Astrocyte (in vitro differentiated cells and primary cell): ENCODE data around the gene ARHGAP9. TPM values are rescaled to one million over a fixed set of nuclear protein-coding genes. Genes with fewer than 3 reads are reported as not detected.
A peak's percentile ranks its signal among the peaks of the same experiment; 100 is the strongest.

Experiments
- DNase-seq: peaks from one replicate; pipeline ENCODE4 v3.0.0-alpha.2; 2010; ENCODE audit warnings: low read depth
- FAIRE-seq: peaks from 2 replicates; lab custom pipeline; 2011; peaks lifted over from hg19 to GRCh38; lab: Jason Lieb, UNC
- H2AFZ ChIP-seq: 2 replicates; pipeline ENCODE4 v1.6.0; 2012; ENCODE audit warnings: low read depth, low read length, inconsistent platforms
- H3K27ac ChIP-seq: 2 replicates; pipeline ENCODE4 v1.5.1; 2011; ENCODE audit warnings: low read depth, low read length, inconsistent platforms
- H3K27me3 ChIP-seq: 2 replicates; pipeline ENCODE4 v1.6.0; 2011; ENCODE audit warnings: low read length, inconsistent platforms; ENCODE audit not compliant: insufficient read depth
- H3K36me3 ChIP-seq: 2 replicates; pipeline ENCODE4 v1.5.1; 2011; ENCODE audit warnings: low read length, inconsistent platforms; ENCODE audit not compliant: insufficient read depth
- H3K4me1 ChIP-seq: 2 replicates; pipeline ENCODE4 v1.5.1; 2011; ENCODE audit warnings: low read length, inconsistent platforms; ENCODE audit not compliant: insufficient read depth
- H3K4me2 ChIP-seq: 2 replicates; pipeline ENCODE4 v1.6.0; 2012; ENCODE audit warnings: low read length, inconsistent platforms
- H3K4me3 ChIP-seq: 2 replicates; pipeline ENCODE4 v1.5.1; 2011; ENCODE audit warnings: low read depth, mild to moderate bottlenecking, low read length, inconsistent platforms; ENCODE audit not compliant: insufficient read depth
- H3K79me2 ChIP-seq: 2 replicates; pipeline ENCODE4 v1.6.0; 2012; ENCODE audit warnings: mild to moderate bottlenecking, low read length, inconsistent platforms; ENCODE audit not compliant: insufficient read depth
- H3K9ac ChIP-seq: 2 replicates; pipeline ENCODE4 v1.6.0; 2012; ENCODE audit warnings: mild to moderate bottlenecking, low read length, inconsistent platforms
- H3K9me3 ChIP-seq: 2 replicates; pipeline ENCODE4 v1.5.1; 2012; ENCODE audit warnings: low read depth, mild to moderate bottlenecking, low read length, inconsistent platforms; ENCODE audit not compliant: insufficient read depth
- H4K20me1 ChIP-seq: 2 replicates; pipeline ENCODE4 v1.6.0; 2012; ENCODE audit warnings: low read length, inconsistent platforms; ENCODE audit not compliant: insufficient read depth
- H3K27ac Mint-ChIP-seq: one replicate; pipeline ENCODE4 v1.8.0; 2021; ENCODE audit warnings: mild to moderate bottlenecking, mixed read lengths; ENCODE audit not compliant: unreplicated experiment
- H3K27me3 Mint-ChIP-seq: one replicate; pipeline ENCODE4 v1.8.0; 2021; ENCODE audit warnings: low read depth, mixed read lengths; ENCODE audit not compliant: unreplicated experiment
- H3K36me3 Mint-ChIP-seq: one replicate; pipeline ENCODE4 v1.8.0; 2021; ENCODE audit warnings: low read depth, mixed read lengths; ENCODE audit not compliant: unreplicated experiment
- H3K4me1 Mint-ChIP-seq: one replicate; pipeline ENCODE4 v1.8.0; 2021; ENCODE audit warnings: low read depth, mixed read lengths; ENCODE audit not compliant: unreplicated experiment
- H3K4me3 Mint-ChIP-seq: one replicate; pipeline ENCODE4 v1.8.0; 2021; ENCODE audit warnings: mild to moderate bottlenecking, moderate library complexity, mixed read lengths; ENCODE audit not compliant: unreplicated experiment
- H3K9me3 Mint-ChIP-seq: one replicate; pipeline ENCODE4 v1.8.0; 2021; ENCODE audit warnings: mild to moderate bottlenecking, mixed read lengths; ENCODE audit not compliant: unreplicated experiment
- CTCF ChIP-seq: IDR thresholded peaks from 2 replicates; pipeline ENCODE4 v1.5.1; 2011; ENCODE audit warnings: low read depth, mild to moderate bottlenecking, inconsistent platforms, low read length, moderate library complexity; ENCODE audit not compliant: insufficient read depth
- EZH2 ChIP-seq: IDR thresholded peaks from 2 replicates; pipeline ENCODE4 v1.6.1; 2012; ENCODE audit warnings: mild to moderate bottlenecking, low read length, inconsistent platforms; ENCODE audit not compliant: insufficient read depth
- total RNA-seq: library from RNA; stranded (reverse); gene quantifications from 2 replicates; pipeline ENCODE4 v1.2.1, GENCODE V29; 2021

The ARHGAP9 gene
- total RNA-seq, 1 donor from 2014 or later: 3.1 TPM

- Histone ChIP-seq H3K36me3 (no peaks in the 10 kb centered on the region), H3K79me2 (no peaks in the 10 kb centered on the region), H3K4me2 (no peak overlapping the region), H3K9ac (no peak overlapping the region), H4K20me1 (no peaks in the 10 kb centered on the region), H3K4me3 (no peak overlapping the region), H3K27ac (no peak overlapping the region), H3K4me1 (no peaks in the 10 kb centered on the region), H2AFZ (no peak overlapping the region), H3K27me3 (no peaks in the 10 kb centered on the region), H3K9me3 (no peaks in the 10 kb centered on the region)
- Mint-ChIP-seq H3K27me3 (peaks cover 6% of the 10 kb centered on the region), H3K9me3 (no peaks in the 10 kb centered on the region), H3K36me3 (no peaks in the 10 kb centered on the region), H3K27ac (no peak overlapping the region), H3K4me3 (no peak overlapping the region), H3K4me1 (peaks cover 2% of the 10 kb centered on the region)
- DNase-seq (no peak), FAIRE-seq (no peak)
- TF ChIP-seq EZH2 (no peak), CTCF (no peak)
Observed at GRCh38 chr12:57438400-57438799, 41.3 kb downstream of the ARHGAP9 start.

GRCh38 chr12:57435293-57435692 lies 44.4 kb downstream of the ARHGAP9 start:
- Mint-ChIP-seq H3K4me3 (no peak overlapping the region), H3K9me3 (no peaks in the 10 kb centered on the region), H3K4me1 (peaks cover 3% of the 10 kb centered on the region), H3K27ac (no peak overlapping the region), H3K36me3 (no peaks in the 10 kb centered on the region), H3K27me3 (peaks cover 6% of the 10 kb centered on the region)
- no peak overlapping the region for H2AFZ ChIP-seq
- no peak overlapping the region for H3K9ac ChIP-seq
- no peak for DNase-seq
- no peaks in the 10 kb centered on the region for H3K27me3 ChIP-seq
- no peak overlapping the region for H3K27ac ChIP-seq
- no peaks in the 10 kb centered on the region for H4K20me1 ChIP-seq
- H3K9me3 ChIP-seq: no peaks in the 10 kb centered on the region
- no peak for FAIRE-seq
- peaks cover 2% of the 10 kb centered on the region for H3K79me2 ChIP-seq
- H3K4me3 ChIP-seq: no peak overlapping the region
- H3K4me2 ChIP-seq: no peak overlapping the region
- H3K4me1 ChIP-seq: no peaks in the 10 kb centered on the region
- TF ChIP-seq EZH2: no peak
- TF ChIP-seq CTCF: no peak
- H3K36me3 ChIP-seq: no peaks in the 10 kb centered on the region

- FAIRE-seq (no peak), DNase-seq (no peak)
- TF ChIP-seq EZH2 (no peak), CTCF (no peak)
- peak within 1 kb of the TSS; percentile 10 for H3K27ac Mint-ChIP-seq
- Histone ChIP-seq H3K4me1 (no peaks in the 10 kb centered on the region), H3K9me3 (no peaks in the 10 kb centered on the region), H3K27me3 (no peaks in the 10 kb centered on the region), H2AFZ (no peak within 1 kb of the TSS), H3K4me2 (no peak within 1 kb of the TSS), H3K9ac (no peak within 1 kb of the TSS), H3K79me2 (peaks cover 8% of the 10 kb centered on the region), H3K36me3 (no peaks in the 10 kb centered on the region), H4K20me1 (no peaks in the 10 kb centered on the region), H3K27ac (no peak within 1 kb of the TSS), H3K4me3 (no peak within 1 kb of the TSS)
- H3K4me1 Mint-ChIP-seq: peaks cover 6% of the 10 kb centered on the region
- H3K9me3 Mint-ChIP-seq: no peaks in the 10 kb centered on the region
- H3K27me3 Mint-ChIP-seq: peaks cover 4% of the 10 kb centered on the region
- H3K36me3 Mint-ChIP-seq: no peaks in the 10 kb centered on the region
- H3K4me3 Mint-ChIP-seq: peak within 1 kb of the TSS; percentile 41
Observed at GRCh38 chr12:57434517-57435223, 45.0 kb downstream of the ARHGAP9 start, which contains the start of gene INHBC. TSS of gene INHBC (plus strand) at chr12:57434784. CDS start at chr12:57434887, 103 bp downstream.
